Measurements from ENCODE around the gene FGD4. TPM values are rescaled to one million over a fixed set of nuclear protein-coding genes. Genes with fewer than 3 reads are reported as not detected.

The FGD4 gene
- total RNA-seq, 1 donor from 2014 or later, result 1.8 TPM

GRCh38 chr12:32612658-32613614 lies 213.6 kb downstream of the FGD4 start:
- ChIA-PET POLR2A (no interaction called here), CTCF (no interaction called here)
- DNase-seq, result no peak
- Mint-ChIP-seq H3K27me3 (no peaks in the 10 kb centered on the region), H3K9me3 (no peaks in the 10 kb centered on the region), H3K4me3 (no peak overlapping the region), H3K4me1 (peaks cover 3% of the 10 kb centered on the region), H3K36me3 (ENCODE audit: low read depth) (peaks cover 3% of the 10 kb centered on the region), H3K27ac (no peak overlapping the region)
- intact Hi-C loops (cut with micrococcal nuclease), result no loop called here
- TF ChIP-seq, protein P1, sequence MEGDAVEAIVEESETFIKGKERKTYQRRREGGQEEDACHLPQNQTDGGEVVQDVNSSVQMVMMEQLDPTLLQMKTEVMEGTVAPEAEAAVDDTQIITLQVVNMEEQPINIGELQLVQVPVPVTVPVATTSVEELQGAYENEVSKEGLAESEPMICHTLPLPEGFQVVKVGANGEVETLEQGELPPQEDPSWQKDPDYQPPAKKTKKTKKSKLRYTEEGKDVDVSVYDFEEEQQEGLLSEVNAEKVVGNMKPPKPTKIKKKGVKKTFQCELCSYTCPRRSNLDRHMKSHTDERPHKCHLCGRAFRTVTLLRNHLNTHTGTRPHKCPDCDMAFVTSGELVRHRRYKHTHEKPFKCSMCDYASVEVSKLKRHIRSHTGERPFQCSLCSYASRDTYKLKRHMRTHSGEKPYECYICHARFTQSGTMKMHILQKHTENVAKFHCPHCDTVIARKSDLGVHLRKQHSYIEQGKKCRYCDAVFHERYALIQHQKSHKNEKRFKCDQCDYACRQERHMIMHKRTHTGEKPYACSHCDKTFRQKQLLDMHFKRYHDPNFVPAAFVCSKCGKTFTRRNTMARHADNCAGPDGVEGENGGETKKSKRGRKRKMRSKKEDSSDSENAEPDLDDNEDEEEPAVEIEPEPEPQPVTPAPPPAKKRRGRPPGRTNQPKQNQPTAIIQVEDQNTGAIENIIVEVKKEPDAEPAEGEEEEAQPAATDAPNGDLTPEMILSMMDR (IDR thresholded peaks at IDR 0.05), result no peak
- no peak for ATAC-seq (ENCODE audit: low read depth)

DNA sequence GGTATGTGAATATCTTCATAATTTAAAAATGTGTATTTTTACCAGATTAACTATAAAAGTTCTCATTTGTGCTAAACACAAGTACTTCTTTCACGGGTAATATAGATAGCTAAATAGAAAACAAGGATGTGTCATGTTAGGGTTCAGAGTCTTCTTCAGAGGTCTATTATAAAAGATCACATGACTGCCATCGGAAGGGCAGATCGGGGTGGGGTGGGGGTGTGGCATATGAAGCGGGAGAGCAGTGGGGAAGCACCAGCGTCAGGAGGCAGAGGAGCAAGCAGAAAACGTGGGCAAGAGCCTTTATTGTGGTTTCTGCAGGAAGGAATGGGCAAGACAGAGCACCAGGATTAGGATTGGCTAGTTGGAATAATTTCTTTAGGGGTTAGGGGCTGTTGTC lies 216.1 kb downstream of the FGD4 start:
- DNase-seq (no peak), ATAC-seq (ENCODE audit: low read depth) (no peak)
- no peaks in the 10 kb centered on the region for H3K9me3 Mint-ChIP-seq
- no peak overlapping the region for H3K27ac Mint-ChIP-seq
- peaks cover 3% of the 10 kb centered on the region for H3K4me1 Mint-ChIP-seq
- TF ChIP-seq, protein P1 (IDR thresholded peaks at IDR 0.05), result no peak
- ChIA-PET CTCF (interaction anchor here (0.6 kb wide), 1 partner anchor 973 kb away, joined by 3 read pairs; no protein-coding TSS in a partner anchor), POLR2A (no interaction called here)
- H3K4me3 Mint-ChIP-seq, result no peak overlapping the region
- intact Hi-C loops (cut with micrococcal nuclease), result no loop called here
- H3K27me3 Mint-ChIP-seq, result no peaks in the 10 kb centered on the region
- H3K36me3 Mint-ChIP-seq (ENCODE audit: low read depth), result peaks cover 3% of the 10 kb centered on the region

GRCh38 chr12:32617534-32617933 lies 218.2 kb downstream of the FGD4 start:
- TF ChIP-seq, protein P1 (IDR thresholded peaks at IDR 0.05), result no peak
- ATAC-seq (ENCODE audit: low read depth), result no peak
- no peak overlapping the region for H3K4me3 Mint-ChIP-seq
- peaks cover 3% of the 10 kb centered on the region for H3K4me1 Mint-ChIP-seq
- no peak overlapping the region for H3K27ac Mint-ChIP-seq
- DNase-seq, result no peak
- no peaks in the 10 kb centered on the region for H3K27me3 Mint-ChIP-seq
- POLR2A ChIA-PET, result no interaction called here
- no peaks in the 10 kb centered on the region for H3K9me3 Mint-ChIP-seq
- intact Hi-C loops (cut with micrococcal nuclease), result no loop called here
- CTCF ChIA-PET, result no interaction called here
- H3K36me3 Mint-ChIP-seq (ENCODE audit: low read depth), result peaks cover 3% of the 10 kb centered on the region

DNA sequence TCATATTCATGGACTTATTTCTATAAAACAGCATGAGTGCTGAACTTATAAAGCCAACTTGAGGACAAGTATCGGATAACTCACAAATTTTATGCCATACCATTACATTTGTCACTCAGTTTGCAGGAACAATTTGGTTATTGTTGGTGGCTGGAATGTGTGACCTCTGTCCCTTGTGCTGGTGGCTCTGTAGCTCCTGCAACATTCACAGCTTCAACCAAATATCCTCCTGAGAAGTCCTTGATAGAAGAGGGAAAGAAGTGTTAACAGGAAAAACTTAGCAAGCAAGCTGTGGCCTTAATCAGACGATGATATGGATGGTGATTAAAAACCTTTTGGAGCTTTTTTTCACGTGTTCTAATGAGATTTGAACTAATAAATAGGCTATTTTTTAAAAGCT lies 218.8 kb downstream of the FGD4 start:
- H3K27ac Mint-ChIP-seq, result no peak overlapping the region
- H3K27me3 Mint-ChIP-seq, result no peaks in the 10 kb centered on the region
- H3K9me3 Mint-ChIP-seq, result no peaks in the 10 kb centered on the region
- ChIA-PET CTCF (no interaction called here), POLR2A (no interaction called here)
- no peak overlapping the region for H3K4me3 Mint-ChIP-seq
- TF ChIP-seq, protein P1 (IDR thresholded peaks at IDR 0.05), result no peak
- H3K4me1 Mint-ChIP-seq, result peaks cover 3% of the 10 kb centered on the region
- intact Hi-C loops (cut with micrococcal nuclease), result no loop called here
- DNase-seq, result no peak
- peaks cover 3% of the 10 kb centered on the region for H3K36me3 Mint-ChIP-seq (ENCODE audit: low read depth)
- no peak for ATAC-seq (ENCODE audit: low read depth)

DNA sequence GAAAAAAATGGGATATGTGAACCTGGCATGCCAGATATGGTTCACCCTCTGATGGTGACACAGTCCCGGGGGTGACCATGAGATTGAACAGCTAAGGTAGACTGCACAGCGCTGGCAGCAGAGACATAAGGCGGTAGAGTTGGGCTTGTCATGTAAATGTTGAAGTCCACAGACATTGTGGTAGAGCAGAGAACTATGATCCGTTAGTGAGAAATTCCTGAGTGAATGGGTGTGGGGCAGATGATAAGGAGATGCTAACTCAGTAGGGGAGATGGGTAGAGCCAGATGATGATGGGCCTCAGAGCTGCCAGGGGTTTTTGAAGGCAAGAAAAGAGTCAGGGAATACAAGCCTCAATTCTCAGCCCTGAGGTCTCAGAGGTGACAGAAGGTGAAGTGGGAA lies 228.6 kb downstream of the FGD4 start:
- Mint-ChIP-seq H3K9me3 (no peaks in the 10 kb centered on the region), H3K27ac (no peak overlapping the region), H3K27me3 (no peaks in the 10 kb centered on the region), H3K4me1 (no peaks in the 10 kb centered on the region), H3K4me3 (no peak overlapping the region), H3K36me3 (ENCODE audit: low read depth) (peaks cover 2% of the 10 kb centered on the region)
- ChIA-PET CTCF (no interaction called here), POLR2A (no interaction called here)
- intact Hi-C loops (cut with micrococcal nuclease), result no loop called here
- ATAC-seq (ENCODE audit: low read depth) (no peak), DNase-seq (no peak)
- TF ChIP-seq, protein P1 (IDR thresholded peaks at IDR 0.05), result no peak

Data from activated B cell treated with CpG ODN at 0.5 μM for 24 hours (primary cell).